ENCODE data around the gene HSPG2.

Gene HSPG2

GRCh38 chr1:21804536-21804935 is 132.6 kb downstream of the HSPG2 start:
- Histone ChIP-seq H3K36me3 (ENCODE audit: control insufficient read depth, insufficient read depth, low read length) (no peaks in the 10 kb centered on the region), H3K79me1 (ENCODE audit: low read length) (no peaks in the 10 kb centered on the region), H4K5ac (ENCODE audit: low read length) (no peak overlapping the region), H3K9ac (ENCODE audit: low read length) (no peak overlapping the region), H3K4me2 (ENCODE audit: low read length) (no peak overlapping the region), H3K4me3 (ENCODE audit: low read length) (no peak overlapping the region), H4K8ac (ENCODE audit: low read depth, low read length) (no peak overlapping the region), H3K4me1 (ENCODE audit: control insufficient read depth, low read depth, low read length) (no peaks in the 10 kb centered on the region), H2BK15ac (replicated peaks; ENCODE audit: low read depth) (no peak overlapping the region), H3K56ac (ENCODE audit: low read length) (no peak overlapping the region), H2AK5ac (ENCODE audit: low read length) (no peak overlapping the region), H3K23ac (ENCODE audit: low read length) (no peak overlapping the region), H2BK5ac (ENCODE audit: low read length) (no peak overlapping the region), H2BK120ac (ENCODE audit: low read depth, low read length) (no peak overlapping the region), H3K79me2 (ENCODE audit: control insufficient read depth, insufficient read depth, low read length) (no peaks in the 10 kb centered on the region), H3K27ac (ENCODE audit: low read depth, low read length) (no peak overlapping the region), H3K27me3 (ENCODE audit: insufficient read depth, low read length, poor library complexity) (no peaks in the 10 kb centered on the region), H3K18ac (ENCODE audit: low read length) (no peak overlapping the region), H3K4ac (ENCODE audit: low read depth, low read length) (no peak overlapping the region)
- WGBS (ENCODE audit: extremely low coverage, insufficient coverage, low lambda C conversion rate), result no CpG with 5 or more reads among the region's 2 CpGs
- peak; percentile 78 for DNase-seq

- Histone ChIP-seq H3K27me3 (ENCODE audit: insufficient read depth, low read length, poor library complexity) (no peaks in the 10 kb centered on the region), H3K9ac (ENCODE audit: low read length) (no peak overlapping the region), H3K79me1 (ENCODE audit: low read length) (no peaks in the 10 kb centered on the region), H3K4me1 (ENCODE audit: control insufficient read depth, low read depth, low read length) (no peaks in the 10 kb centered on the region), H3K18ac (ENCODE audit: low read length) (no peak overlapping the region), H2BK15ac (replicated peaks; ENCODE audit: low read depth) (no peak overlapping the region), H2BK5ac (ENCODE audit: low read length) (no peak overlapping the region), H3K4me3 (ENCODE audit: low read length) (no peak overlapping the region), H3K4ac (ENCODE audit: low read depth, low read length) (no peak overlapping the region), H3K27ac (ENCODE audit: low read depth, low read length) (no peak overlapping the region), H3K23ac (ENCODE audit: low read length) (no peak overlapping the region), H3K79me2 (ENCODE audit: control insufficient read depth, insufficient read depth, low read length) (no peaks in the 10 kb centered on the region), H3K56ac (ENCODE audit: low read length) (no peak overlapping the region), H4K5ac (ENCODE audit: low read length) (no peak overlapping the region), H2BK120ac (ENCODE audit: low read depth, low read length) (no peak overlapping the region), H3K4me2 (ENCODE audit: low read length) (no peak overlapping the region), H2AK5ac (ENCODE audit: low read length) (no peak overlapping the region), H3K36me3 (ENCODE audit: control insufficient read depth, insufficient read depth, low read length) (no peaks in the 10 kb centered on the region), H4K8ac (ENCODE audit: low read depth, low read length) (no peak overlapping the region)
- DNase-seq, result no peak
- WGBS (ENCODE audit: extremely low coverage, insufficient coverage, low lambda C conversion rate), result no CpG with 5 or more reads among the region's 4 CpGs
Measured at GRCh38 chr1:21801100-21801499, 136.0 kb downstream of the HSPG2 start.

- Histone ChIP-seq H3K4me2 (ENCODE audit: low read length) (no peak overlapping the region), H3K9ac (ENCODE audit: low read length) (no peak overlapping the region), H4K5ac (ENCODE audit: low read length) (no peak overlapping the region), H2AK5ac (ENCODE audit: low read length) (no peak overlapping the region), H2BK120ac (ENCODE audit: low read depth, low read length) (no peak overlapping the region), H3K27me3 (ENCODE audit: insufficient read depth, low read length, poor library complexity) (no peaks in the 10 kb centered on the region), H3K56ac (ENCODE audit: low read length) (no peak overlapping the region), H3K4me1 (ENCODE audit: control insufficient read depth, low read depth, low read length) (no peaks in the 10 kb centered on the region), H3K79me2 (ENCODE audit: control insufficient read depth, insufficient read depth, low read length) (no peaks in the 10 kb centered on the region), H3K18ac (ENCODE audit: low read length) (no peak overlapping the region), H4K8ac (ENCODE audit: low read depth, low read length) (no peak overlapping the region), H3K27ac (ENCODE audit: low read depth, low read length) (no peak overlapping the region), H3K4me3 (ENCODE audit: low read length) (no peak overlapping the region), H3K23ac (ENCODE audit: low read length) (no peak overlapping the region), H2BK15ac (replicated peaks; ENCODE audit: low read depth) (no peak overlapping the region), H3K4ac (ENCODE audit: low read depth, low read length) (no peak overlapping the region), H2BK5ac (ENCODE audit: low read length) (no peak overlapping the region), H3K36me3 (ENCODE audit: control insufficient read depth, insufficient read depth, low read length) (no peaks in the 10 kb centered on the region), H3K79me1 (ENCODE audit: low read length) (no peaks in the 10 kb centered on the region)
- WGBS (ENCODE audit: extremely low coverage, insufficient coverage, low lambda C conversion rate), result no CpG with 5 or more reads among the region's 5 CpGs
- DNase-seq, result no peak
Measured at GRCh38 chr1:21799730-21800129, 137.4 kb downstream of the HSPG2 start.

GRCh38 chr1:21795075-21795474 is 142.0 kb downstream of the HSPG2 start:
- Histone ChIP-seq H3K79me2 (ENCODE audit: control insufficient read depth, insufficient read depth, low read length) (no peaks in the 10 kb centered on the region), H3K4me1 (ENCODE audit: control insufficient read depth, low read depth, low read length) (no peaks in the 10 kb centered on the region), H3K4me2 (ENCODE audit: low read length) (no peak overlapping the region), H3K4ac (ENCODE audit: low read depth, low read length) (no peak overlapping the region), H2BK5ac (ENCODE audit: low read length) (no peak overlapping the region), H4K5ac (ENCODE audit: low read length) (no peak overlapping the region), H2BK15ac (replicated peaks; ENCODE audit: low read depth) (no peak overlapping the region), H3K79me1 (ENCODE audit: low read length) (no peaks in the 10 kb centered on the region), H3K18ac (ENCODE audit: low read length) (no peak overlapping the region), H2AK5ac (ENCODE audit: low read length) (no peak overlapping the region), H2BK120ac (ENCODE audit: low read depth, low read length) (no peak overlapping the region), H3K4me3 (ENCODE audit: low read length) (no peak overlapping the region), H3K9ac (ENCODE audit: low read length) (no peak overlapping the region), H3K27ac (ENCODE audit: low read depth, low read length) (no peak overlapping the region), H3K27me3 (ENCODE audit: insufficient read depth, low read length, poor library complexity) (no peaks in the 10 kb centered on the region), H3K36me3 (ENCODE audit: control insufficient read depth, insufficient read depth, low read length) (no peaks in the 10 kb centered on the region), H4K8ac (ENCODE audit: low read depth, low read length) (no peak overlapping the region), H3K23ac (ENCODE audit: low read length) (no peak overlapping the region), H3K56ac (ENCODE audit: low read length) (no peak overlapping the region)
- no CpG with 5 or more reads among the region's 6 CpGs for WGBS (ENCODE audit: extremely low coverage, insufficient coverage, low lambda C conversion rate)
- no peak for DNase-seq

GRCh38 chr1:21794656-21795055 is 142.5 kb downstream of the HSPG2 start:
- H3K4me3 ChIP-seq (ENCODE audit: low read length), result no peak overlapping the region
- WGBS (ENCODE audit: extremely low coverage, insufficient coverage, low lambda C conversion rate), result no CpG with 5 or more reads among the region's 2 CpGs

GRCh38 chr1:21793104-21793503 is 144.0 kb downstream of the HSPG2 start:
- H3K4me1 ChIP-seq (ENCODE audit: control insufficient read depth, low read depth, low read length), result no peaks in the 10 kb centered on the region

More at GRCh38 chr1:21794656-21795055, 142.5 kb downstream of the HSPG2 start:
- H4K8ac ChIP-seq (ENCODE audit: low read depth, low read length), result no peak overlapping the region
- no peak overlapping the region for H3K9ac ChIP-seq (ENCODE audit: low read length)
- no peak overlapping the region for H3K56ac ChIP-seq (ENCODE audit: low read length)
- no peak overlapping the region for H3K4ac ChIP-seq (ENCODE audit: low read depth, low read length)
- no peak overlapping the region for H3K27ac ChIP-seq (ENCODE audit: low read depth, low read length)
- H3K4me2 ChIP-seq (ENCODE audit: low read length), result no peak overlapping the region
- H3K79me1 ChIP-seq (ENCODE audit: low read length), result no peaks in the 10 kb centered on the region
- no peaks in the 10 kb centered on the region for H3K27me3 ChIP-seq (ENCODE audit: insufficient read depth, low read length, poor library complexity)
- H3K4me1 ChIP-seq (ENCODE audit: control insufficient read depth, low read depth, low read length), result no peaks in the 10 kb centered on the region
- no peak for DNase-seq
- no peaks in the 10 kb centered on the region for H3K36me3 ChIP-seq (ENCODE audit: control insufficient read depth, insufficient read depth, low read length)
- no peak overlapping the region for H2BK120ac ChIP-seq (ENCODE audit: low read depth, low read length)
- H3K18ac ChIP-seq (ENCODE audit: low read length), result no peak overlapping the region
- no peak overlapping the region for H2BK5ac ChIP-seq (ENCODE audit: low read length)
- no peak overlapping the region for H4K5ac ChIP-seq (ENCODE audit: low read length)
- no peak overlapping the region for H2BK15ac ChIP-seq (replicated peaks; ENCODE audit: low read depth)
- H3K79me2 ChIP-seq (ENCODE audit: control insufficient read depth, insufficient read depth, low read length), result no peaks in the 10 kb centered on the region
- H2AK5ac ChIP-seq (ENCODE audit: low read length), result no peak overlapping the region
- H3K23ac ChIP-seq (ENCODE audit: low read length), result no peak overlapping the region

More at GRCh38 chr1:21793104-21793503, 144.0 kb downstream of the HSPG2 start:
- no peak overlapping the region for H3K18ac ChIP-seq (ENCODE audit: low read length)
- no peaks in the 10 kb centered on the region for H3K79me2 ChIP-seq (ENCODE audit: control insufficient read depth, insufficient read depth, low read length)
- H2AK5ac ChIP-seq (ENCODE audit: low read length), result no peak overlapping the region
- H2BK5ac ChIP-seq (ENCODE audit: low read length), result no peak overlapping the region
- DNase-seq, result no peak
- H3K79me1 ChIP-seq (ENCODE audit: low read length), result no peaks in the 10 kb centered on the region
- H3K27ac ChIP-seq (ENCODE audit: low read depth, low read length), result no peak overlapping the region
- no peak overlapping the region for H3K4me3 ChIP-seq (ENCODE audit: low read length)
- no peak overlapping the region for H2BK120ac ChIP-seq (ENCODE audit: low read depth, low read length)
- no peak overlapping the region for H3K4ac ChIP-seq (ENCODE audit: low read depth, low read length)
- no peak overlapping the region for H3K56ac ChIP-seq (ENCODE audit: low read length)
- H3K9ac ChIP-seq (ENCODE audit: low read length), result no peak overlapping the region
- H3K36me3 ChIP-seq (ENCODE audit: control insufficient read depth, insufficient read depth, low read length), result no peaks in the 10 kb centered on the region
- H3K4me2 ChIP-seq (ENCODE audit: low read length), result no peak overlapping the region
- H2BK15ac ChIP-seq (replicated peaks; ENCODE audit: low read depth), result no peak overlapping the region
- H4K5ac ChIP-seq (ENCODE audit: low read length), result no peak overlapping the region
- no peak overlapping the region for H3K23ac ChIP-seq (ENCODE audit: low read length)
- WGBS (ENCODE audit: extremely low coverage, insufficient coverage, low lambda C conversion rate), result no CpG with 5 or more reads among the region's 2 CpGs
- no peaks in the 10 kb centered on the region for H3K27me3 ChIP-seq (ENCODE audit: insufficient read depth, low read length, poor library complexity)
- no peak overlapping the region for H4K8ac ChIP-seq (ENCODE audit: low read depth, low read length)
